GM12878 (cell line): ENCODE data around the gene PCDH1. TPM values are rescaled to one million over a fixed set of nuclear protein-coding genes. Genes with fewer than 3 reads are reported as not detected.

Source experiments
- CHD4 ChIP-seq: fragments of 200-600 bp; sonication (generic); IDR thresholded peaks from 2 replicates; pipeline ENCODE4 v1.6.1; 2016; ENCODE audit warnings: mild to moderate bottlenecking
- E2F8 ChIP-seq: fragments of 450-650 bp; IDR thresholded peaks from 2 replicates; pipeline ENCODE4 v1.6.1; 2018; ENCODE audit warnings: mild to moderate bottlenecking, low read depth, moderate library complexity; ENCODE audit not compliant: partially characterized antibody
- EZH2 ChIP-seq: IDR thresholded peaks from 2 replicates; pipeline ENCODE4 v1.6.1; 2012; ENCODE audit warnings: low read depth, mild to moderate bottlenecking, control low read depth, inconsistent platforms, low read length, borderline replicate concordance; ENCODE audit not compliant: control insufficient read depth
- KDM1A ChIP-seq: fragments of 200-600 bp; sonication (generic); IDR thresholded peaks from 2 replicates; pipeline ENCODE4 v1.6.1; 2016; ENCODE audit warnings: borderline replicate concordance
- MEF2B ChIP-seq: fragments of 450-650 bp; IDR thresholded peaks from 2 replicates; pipeline ENCODE4 v1.6.1; 2018; ENCODE audit warnings: mild to moderate bottlenecking, moderate library complexity; ENCODE audit not compliant: partially characterized antibody, poor library complexity, severe bottlenecking
- MTA3 ChIP-seq: IDR thresholded peaks from 2 replicates; pipeline ENCODE4 v1.6.1; 2012; ENCODE audit warnings: low read length, inconsistent platforms, borderline replicate concordance
- MXI1 ChIP-seq: fragments of 150-350 bp; IDR thresholded peaks from 2 replicates; pipeline ENCODE4 v1.6.1; 2011; ENCODE audit warnings: low read depth, mild to moderate bottlenecking, inconsistent platforms, low read length, improper control_type of control experiment
- MYB ChIP-seq: fragments of 150-350 bp; IDR thresholded peaks from 2 replicates; pipeline ENCODE4 v1.6.1; 2014; ENCODE audit warnings: mild to moderate bottlenecking, low read depth, low read length, borderline replicate concordance
- PAX5 ChIP-seq: IDR thresholded peaks from 2 replicates; pipeline ENCODE4 v1.6.1; 2011; ENCODE audit warnings: low read depth, low read length, borderline replicate concordance
- POLR2A ChIP-seq: IDR thresholded peaks from 2 replicates; pipeline ENCODE4 v1.6.1; 2011; ENCODE audit warnings: low read depth, mild to moderate bottlenecking, low read length
- POU2F2 ChIP-seq: IDR thresholded peaks from 3 replicates; pipeline ENCODE4 v1.6.1; 2011; ENCODE audit warnings: low read depth, mild to moderate bottlenecking, low read length, borderline replicate concordance
- REST ChIP-seq: IDR thresholded peaks from 2 replicates; pipeline ENCODE4 v1.6.1; 2012; ENCODE audit warnings: mild to moderate bottlenecking, low read depth, low read length
- RFX5 ChIP-seq: IDR thresholded peaks from 2 replicates; pipeline ENCODE4 v1.6.1; 2011; ENCODE audit warnings: low read depth, low read length, improper control_type of control experiment
- RUNX3 ChIP-seq: IDR thresholded peaks from 2 replicates; pipeline ENCODE4 v1.6.1; 2012; ENCODE audit warnings: low read length, inconsistent platforms
- SIN3A ChIP-seq: IDR thresholded peaks from 2 replicates; pipeline ENCODE4 v1.6.1; 2012; ENCODE audit warnings: low read depth, low read length, improper control_type of control experiment
- USF2 ChIP-seq: IDR thresholded peaks from 2 replicates; pipeline ENCODE4 v1.6.1; 2011; ENCODE audit warnings: low read depth, low read length, improper control_type of control experiment, borderline replicate concordance
- YY1 ChIP-seq: IDR thresholded peaks from 2 replicates; pipeline ENCODE4 v1.6.1; 2011; ENCODE audit warnings: low read depth, mild to moderate bottlenecking, low read length
- ZNF24 ChIP-seq: fragments of 450-650 bp; IDR thresholded peaks from 2 replicates; pipeline ENCODE4 v1.6.1; 2017; ENCODE audit warnings: antibody characterized with exemption, mild to moderate bottlenecking
- ZNF384 ChIP-seq: IDR thresholded peaks from 2 replicates; pipeline ENCODE4 v1.6.1; 2012; ENCODE audit warnings: low read depth, mild to moderate bottlenecking, low read length, improper control_type of control experiment, borderline replicate concordance
- polyA plus RNA-seq, 11 experiments: library from polyadenylated mRNA; depleted of rRNA in 4 of 11; unstranded in 6 of 11; stranded (reverse) in 5 of 11; fragments of >200 nt; fragmentation: Nextera tagmentation in 4 of 11; fragmentation: Illumina TruSeq in 1 of 11; extraction: Ambion mirVana in 4 of 11; extraction: Trizol in 1 of 11; gene quantifications; 1 replicate in 1 of 11; 2 replicates in 10 of 11; pipeline versions ENCODE4 v1.2.1 to v1.2.3, GENCODE V29; 2011 to 2016; ENCODE audit warnings: inconsistent platforms in 2 of 11, missing spikeins in 2 of 11, low read depth in 1 of 11
- total RNA-seq, 4 experiments: library from RNA; depleted of rRNA in 3 of 4; stranded (reverse); fragments of >200 nt in 3 of 4; fragmentation: Illumina TruSeq in 1 of 4; extraction: Trizol in 1 of 4; gene quantifications; 2 replicates each; pipeline versions ENCODE4 v1.2.1 to v1.2.3, GENCODE V29; 2013 to 2021

The PCDH1 gene
- total and polyA plus RNA-seq, 10 of the 15 experiments (the other 5 are each of a cell fraction or from before 2014, with no cell fraction given): 0.07 to 0.36 (median 0.16) TPM; not detected in 7

DNA sequence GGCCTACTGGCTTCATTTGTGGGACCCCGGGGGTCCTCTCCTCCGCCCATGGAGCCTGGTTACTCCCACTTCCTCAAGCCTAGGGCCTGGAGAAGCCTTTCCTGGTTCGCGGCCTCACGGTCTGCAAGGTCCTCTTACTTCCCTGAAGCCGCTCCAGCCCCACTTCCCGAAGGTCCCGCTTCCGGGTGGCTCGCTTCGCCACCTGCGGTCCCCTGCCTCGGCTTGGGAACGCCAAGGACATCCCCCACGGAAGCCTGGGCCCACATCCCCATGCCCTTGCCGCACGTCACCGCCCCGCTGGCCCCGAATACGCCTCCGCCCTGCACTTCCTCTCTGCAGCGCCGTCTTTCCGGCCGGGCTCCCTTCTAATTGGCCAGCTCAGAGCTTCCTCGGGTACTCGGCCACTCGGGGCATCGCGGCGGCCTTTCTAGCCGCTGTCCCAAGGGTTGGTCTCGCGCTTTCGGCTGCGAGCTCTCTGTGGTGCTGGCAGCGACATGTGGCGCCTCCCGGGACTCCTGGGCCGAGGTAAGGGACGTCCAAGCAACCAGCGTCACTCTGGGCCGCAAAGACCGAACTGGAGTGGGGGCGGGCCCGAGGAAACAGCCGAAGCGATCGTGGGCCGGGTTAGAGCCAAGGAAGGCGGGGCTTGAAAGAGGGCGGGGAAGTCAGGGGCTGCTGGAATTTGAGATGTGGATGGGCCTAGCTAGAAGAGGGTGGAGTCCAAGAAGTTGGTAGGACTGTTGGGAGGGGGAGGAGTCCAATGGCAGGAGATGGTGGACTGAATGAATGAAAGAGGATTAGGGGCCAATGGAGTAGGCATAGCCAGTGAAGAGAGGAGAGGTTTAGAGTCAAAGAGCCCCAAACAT, 45.5 kb upstream of the PCDH1 start, which contains the start of gene DELE1 (continued):
- TF ChIP-seq YY1 (peak; percentile 62; the same call in 1 of the 2 replicates), REST (no peak), MYB (no peak), PAX5 (no peak), KDM1A (no peak), SIN3A (peak; percentile 50), MTA3 (no peak), RFX5 (0 out of 2 replicates have a peak, but pooled peaks have one; percentile 38), CHD4 (no peak), ZNF24 (no peak), POLR2A (peak; percentile 98), RUNX3 (peak; percentile 36; the same call in 1 of the 2 replicates), MEF2B (peak; percentile 46), EZH2 (no peak), E2F8 (no peak), POU2F2 (peak; percentile 69), MXI1 (peak; percentile 83), ZNF384 (no peak), USF2 (no peak)
- TF ChIP-seq, all 136 proteins: peak for 51
